Neuron (in vitro differentiated cells): Measurements from ENCODE around the gene MICAL3.

ENCODE experiments used
- H2AFZ ChIP-seq: one replicate; pipeline ENCODE4 v1.6.1; 2013; ENCODE audit warnings: low read depth, mild to moderate bottlenecking, inconsistent platforms, low read length, moderate library complexity
- H3K27me3 ChIP-seq: one replicate; pipeline ENCODE4 v1.6.1; 2013; ENCODE audit warnings: low read length; ENCODE audit not compliant: insufficient read depth
- H3K36me3 ChIP-seq: one replicate; pipeline ENCODE4 v1.6.1; 2013; ENCODE audit warnings: low read length; ENCODE audit not compliant: insufficient read depth
- H3K4me1 ChIP-seq: one replicate; pipeline ENCODE4 v1.6.1; 2013; ENCODE audit warnings: low read length; ENCODE audit not compliant: insufficient read depth
- H3K4me3 ChIP-seq: 2 replicates; pipeline ENCODE4 v1.5.1; 2013; ENCODE audit warnings: mild to moderate bottlenecking, low read length, moderate library complexity
- H3K9me3 ChIP-seq: one replicate; pipeline ENCODE4 v1.6.1; 2013; ENCODE audit warnings: low read length

Gene MICAL3

GRCh38 chr22:17802822-17803221, 221.5 kb downstream of the MICAL3 start:
- H3K9me3 ChIP-seq = peaks cover 2% of the 10 kb centered on the region
- H2AFZ ChIP-seq = no peak overlapping the region
- H3K36me3 ChIP-seq = peaks cover 21% of the 10 kb centered on the region
- H3K27me3 ChIP-seq = no peaks in the 10 kb centered on the region
- no peak overlapping the region for H3K4me3 ChIP-seq
- no peaks in the 10 kb centered on the region for H3K4me1 ChIP-seq

GRCh38 chr22:17802411-17802810, 221.9 kb downstream of the MICAL3 start:
- Histone ChIP-seq H2AFZ (no peak overlapping the region), H3K36me3 (peaks cover 21% of the 10 kb centered on the region), H3K4me1 (no peaks in the 10 kb centered on the region), H3K9me3 (peaks cover 2% of the 10 kb centered on the region), H3K4me3 (no peak overlapping the region), H3K27me3 (no peaks in the 10 kb centered on the region)

- no peaks in the 10 kb centered on the region for H3K36me3 ChIP-seq
- H3K9me3 ChIP-seq = no peaks in the 10 kb centered on the region
- H3K4me3 ChIP-seq = no peak overlapping the region
- no peaks in the 10 kb centered on the region for H3K4me1 ChIP-seq
- H3K27me3 ChIP-seq = no peaks in the 10 kb centered on the region
- H2AFZ ChIP-seq = no peak overlapping the region
Measured at GRCh38 chr22:17797721-17798559, 226.4 kb downstream of the MICAL3 start.

- H3K4me3 ChIP-seq = no peak overlapping the region
- no peak overlapping the region for H2AFZ ChIP-seq
- H3K4me1 ChIP-seq = no peaks in the 10 kb centered on the region
- H3K9me3 ChIP-seq = no peaks in the 10 kb centered on the region
- H3K27me3 ChIP-seq = no peaks in the 10 kb centered on the region
- H3K36me3 ChIP-seq = no peaks in the 10 kb centered on the region
Measured at GRCh38 chr22:17796695-17797094, 227.7 kb downstream of the MICAL3 start.

GRCh38 chr22:17795661-17796548, 228.5 kb downstream of the MICAL3 start:
- H3K4me1 ChIP-seq = no peaks in the 10 kb centered on the region

GRCh38 chr22:17794726-17795542, 229.4 kb downstream of the MICAL3 start:
- no peaks in the 10 kb centered on the region for H3K4me1 ChIP-seq
- no peaks in the 10 kb centered on the region for H3K9me3 ChIP-seq
- H3K27me3 ChIP-seq = no peaks in the 10 kb centered on the region
- peaks cover 10% of the 10 kb centered on the region for H3K36me3 ChIP-seq
- no peak overlapping the region for H2AFZ ChIP-seq
- no peak overlapping the region for H3K4me3 ChIP-seq

More at GRCh38 chr22:17795661-17796548, 228.5 kb downstream of the MICAL3 start:
- Histone ChIP-seq H3K4me3 (no peak overlapping the region), H3K36me3 (peaks cover under 1% of the 10 kb centered on the region), H3K27me3 (no peaks in the 10 kb centered on the region), H3K9me3 (no peaks in the 10 kb centered on the region), H2AFZ (no peak overlapping the region)

GRCh38 chr22:17792854-17793434, 231.4 kb downstream of the MICAL3 start:
- no peaks in the 10 kb centered on the region for H3K27me3 ChIP-seq
- H3K4me3 ChIP-seq = no peak overlapping the region
- H3K9me3 ChIP-seq = no peaks in the 10 kb centered on the region
- no peak overlapping the region for H2AFZ ChIP-seq
- H3K36me3 ChIP-seq = peaks cover 10% of the 10 kb centered on the region
- no peaks in the 10 kb centered on the region for H3K4me1 ChIP-seq

GRCh38 chr22:17792299-17792698, 232.1 kb downstream of the MICAL3 start:
- H3K36me3 ChIP-seq = peaks cover 10% of the 10 kb centered on the region
- H3K4me1 ChIP-seq = peaks cover under 1% of the 10 kb centered on the region
- H3K4me3 ChIP-seq = no peak overlapping the region
- no peaks in the 10 kb centered on the region for H3K27me3 ChIP-seq
- H3K9me3 ChIP-seq = no peaks in the 10 kb centered on the region
- no peak overlapping the region for H2AFZ ChIP-seq

GRCh38 chr22:17791196-17791595, 233.2 kb downstream of the MICAL3 start:
- Histone ChIP-seq H3K4me3 (no peak overlapping the region), H3K27me3 (no peaks in the 10 kb centered on the region), H3K36me3 (peaks cover 10% of the 10 kb centered on the region), H3K4me1 (peaks cover 10% of the 10 kb centered on the region), H3K9me3 (no peaks in the 10 kb centered on the region), H2AFZ (no peak overlapping the region)

- peaks cover 10% of the 10 kb centered on the region for H3K36me3 ChIP-seq
- peaks cover 10% of the 10 kb centered on the region for H3K4me1 ChIP-seq
- H3K9me3 ChIP-seq = no peaks in the 10 kb centered on the region
- no peak overlapping the region for H2AFZ ChIP-seq
- H3K4me3 ChIP-seq = no peak overlapping the region
- no peaks in the 10 kb centered on the region for H3K27me3 ChIP-seq
Measured at GRCh38 chr22:17789379-17790200, 234.8 kb downstream of the MICAL3 start.

- Histone ChIP-seq H3K36me3 (peaks cover 10% of the 10 kb centered on the region), H3K27me3 (no peaks in the 10 kb centered on the region), H3K4me1 (peaks cover 10% of the 10 kb centered on the region), H3K4me3 (no peak overlapping the region), H3K9me3 (no peaks in the 10 kb centered on the region), H2AFZ (no peak overlapping the region)
Measured at GRCh38 chr22:17788528-17789378, 235.6 kb downstream of the MICAL3 start.
